ENCODE results near the gene CREBBP.

DNA sequence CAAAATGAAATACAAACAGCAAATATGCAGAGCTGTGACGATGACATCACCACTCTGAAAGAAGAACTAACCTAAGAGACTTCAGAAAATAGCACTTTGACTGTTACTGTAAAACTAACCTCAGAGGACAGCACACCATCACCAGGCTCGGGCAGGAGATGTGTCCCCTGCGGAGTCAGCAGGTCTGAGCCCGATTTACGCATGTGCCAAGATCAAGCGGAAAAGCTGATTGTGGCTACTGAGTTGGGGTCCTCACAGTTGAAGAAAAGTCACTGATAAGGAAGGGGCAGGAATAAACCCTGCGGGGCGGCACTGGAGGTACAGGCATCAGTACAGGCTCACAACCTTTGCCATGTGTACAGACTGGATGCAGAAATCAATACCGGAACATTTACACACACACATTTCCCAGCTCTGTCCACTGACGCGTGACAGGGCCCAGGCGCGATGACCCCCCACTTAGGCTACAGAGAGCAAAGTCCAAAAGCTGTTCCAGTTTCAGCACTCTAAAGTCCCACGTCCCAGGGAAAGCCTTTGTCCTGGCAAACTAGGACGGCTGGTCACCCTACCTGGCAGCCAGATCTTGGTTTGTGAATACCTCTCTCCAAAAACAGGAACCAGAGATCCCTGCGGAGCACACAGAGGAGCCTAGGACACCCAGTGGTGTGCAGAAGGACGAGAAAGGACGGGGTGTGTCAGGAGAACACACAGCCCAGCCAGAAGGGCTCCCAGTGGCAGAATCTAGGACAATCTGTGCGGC, 184.7 kb downstream of the CREBBP start:
- TF ChIP-seq, protein P1, sequence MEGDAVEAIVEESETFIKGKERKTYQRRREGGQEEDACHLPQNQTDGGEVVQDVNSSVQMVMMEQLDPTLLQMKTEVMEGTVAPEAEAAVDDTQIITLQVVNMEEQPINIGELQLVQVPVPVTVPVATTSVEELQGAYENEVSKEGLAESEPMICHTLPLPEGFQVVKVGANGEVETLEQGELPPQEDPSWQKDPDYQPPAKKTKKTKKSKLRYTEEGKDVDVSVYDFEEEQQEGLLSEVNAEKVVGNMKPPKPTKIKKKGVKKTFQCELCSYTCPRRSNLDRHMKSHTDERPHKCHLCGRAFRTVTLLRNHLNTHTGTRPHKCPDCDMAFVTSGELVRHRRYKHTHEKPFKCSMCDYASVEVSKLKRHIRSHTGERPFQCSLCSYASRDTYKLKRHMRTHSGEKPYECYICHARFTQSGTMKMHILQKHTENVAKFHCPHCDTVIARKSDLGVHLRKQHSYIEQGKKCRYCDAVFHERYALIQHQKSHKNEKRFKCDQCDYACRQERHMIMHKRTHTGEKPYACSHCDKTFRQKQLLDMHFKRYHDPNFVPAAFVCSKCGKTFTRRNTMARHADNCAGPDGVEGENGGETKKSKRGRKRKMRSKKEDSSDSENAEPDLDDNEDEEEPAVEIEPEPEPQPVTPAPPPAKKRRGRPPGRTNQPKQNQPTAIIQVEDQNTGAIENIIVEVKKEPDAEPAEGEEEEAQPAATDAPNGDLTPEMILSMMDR (IDR thresholded peaks at IDR 0.05): no peak
- no peak for TF ChIP-seq ZFX (IDR thresholded peaks at IDR 0.05; ENCODE audit: borderline replicate concordance)
